Measurements from ENCODE around the gene SAMD13. TPM values are rescaled to one million over a fixed set of nuclear protein-coding genes. Genes with fewer than 3 reads are reported as not detected.

SAMD13 gene
- total RNA-seq, 1 experiment from 2014 or later, result 5.9 TPM

GRCh38 chr1:84379138-84379916 lies 77.8 kb downstream of the SAMD13 start:
- peak; percentile 9 for DNase-seq (ENCODE audit: low read depth, low spot score)
- in situ Hi-C loops (cut with HindIII; ENCODE audit: low pct_unique_long_range_greater_than_20kb, low sequenced_read_pairs), result no loop called here

- DNase-seq (ENCODE audit: low read depth, low spot score), result no peak
- in situ Hi-C loops (cut with HindIII; ENCODE audit: low pct_unique_long_range_greater_than_20kb, low sequenced_read_pairs), result no loop called here
Measured at GRCh38 chr1:84379917-84380180, 78.3 kb downstream of the SAMD13 start.

GRCh38 chr1:84382127-84382526 lies 80.6 kb downstream of the SAMD13 start:
- no peak for DNase-seq (ENCODE audit: low read depth, low spot score)
- in situ Hi-C loops (cut with HindIII; ENCODE audit: low pct_unique_long_range_greater_than_20kb, low sequenced_read_pairs), result no loop called here

- in situ Hi-C loops (cut with HindIII; ENCODE audit: low pct_unique_long_range_greater_than_20kb, low sequenced_read_pairs), result no loop called here
- DNase-seq (ENCODE audit: low read depth, low spot score), result no peak
Measured at GRCh38 chr1:84385347-84385746, 83.8 kb downstream of the SAMD13 start.

GRCh38 chr1:84386716-84387479 lies 85.4 kb downstream of the SAMD13 start:
- no peak for DNase-seq (ENCODE audit: low read depth, low spot score)

GRCh38 chr1:84387480-84388163 lies 86.1 kb downstream of the SAMD13 start:
- in situ Hi-C loops (cut with HindIII; ENCODE audit: low pct_unique_long_range_greater_than_20kb, low sequenced_read_pairs), result no loop called here
- DNase-seq (ENCODE audit: low read depth, low spot score), result peak; percentile 74

More at GRCh38 chr1:84386716-84387479, 85.4 kb downstream of the SAMD13 start:
- in situ Hi-C loops (cut with HindIII; ENCODE audit: low pct_unique_long_range_greater_than_20kb, low sequenced_read_pairs), result no loop called here

GRCh38 chr1:84390226-84390625 lies 88.7 kb downstream of the SAMD13 start:
- in situ Hi-C loops (cut with HindIII; ENCODE audit: low pct_unique_long_range_greater_than_20kb, low sequenced_read_pairs), result no loop called here
- no peak for DNase-seq (ENCODE audit: low read depth, low spot score)

- DNase-seq (ENCODE audit: low read depth, low spot score), result no peak
- in situ Hi-C loops (cut with HindIII; ENCODE audit: low pct_unique_long_range_greater_than_20kb, low sequenced_read_pairs), result no loop called here
Measured at GRCh38 chr1:84398175-84399155, 97.0 kb downstream of the SAMD13 start, which contains the start of gene DNASE2B. TSS of gene DNASE2B (plus strand) at chr1:84398484. CDS start at chr1:84398565, 81 bp downstream.

Small RNA genes lying within 50 kb of the gene (small RNA-seq; reads per million reads assigned to genes)
- 0 reads per million in 2 experiments for gene RF00410

Other genes starting within 250 kb of the SAMD13 start
- 29.1 and 33.3 TPM in 2 replicates for gene PRKACB, start 157.4 kb upstream of the SAMD13 start, total RNA-seq (2014; rRNA removed; shearing (Covaris generic))
- gene DNASE2B, start 96.8 kb downstream of the SAMD13 start, total RNA-seq (2014; rRNA removed; shearing (Covaris generic)), result 0.18 TPM in 1 of 2 replicates, not detected in the other
- gene RPF1, start 177.6 kb downstream of the SAMD13 start, total RNA-seq (2014; rRNA removed; shearing (Covaris generic)), result 68.0 and 68.2 TPM in 2 replicates
- 0.93 TPM in 1 of 2 replicates, not detected in the other for gene SPATA1, start 204.7 kb downstream of the SAMD13 start, total RNA-seq (2014; rRNA removed; shearing (Covaris generic))
- 32.9 and 39.7 TPM in 2 replicates for gene GNG5, start 204.9 kb downstream of the SAMD13 start, total RNA-seq (2014; rRNA removed; shearing (Covaris generic))